Body of pancreas (tissue), 4 donors: Measurements from ENCODE around the gene BAIAP2L1.

Source experiments
- POLR2A ChIP-seq, 3 donors: fragments of 450-650 bp; IDR thresholded peaks; one replicate each; pipeline ENCODE4 v1.6.1; 2016; ENCODE audit warnings: antibody characterized with exemption in 3 of 3, mild to moderate bottlenecking in 2 of 3
- TF ChIP-seq, protein P1 (sequence below), 7 experiments: fragments of 450-650 bp in 4 of 7; fragments of 200-600 bp in 3 of 7; sonication (generic) in 3 of 7; IDR thresholded peaks; one replicate each; pipeline ENCODE4 v1.5.1; 2016 to 2019; ENCODE audit warnings: antibody characterized with exemption in 7 of 7

DNA sequence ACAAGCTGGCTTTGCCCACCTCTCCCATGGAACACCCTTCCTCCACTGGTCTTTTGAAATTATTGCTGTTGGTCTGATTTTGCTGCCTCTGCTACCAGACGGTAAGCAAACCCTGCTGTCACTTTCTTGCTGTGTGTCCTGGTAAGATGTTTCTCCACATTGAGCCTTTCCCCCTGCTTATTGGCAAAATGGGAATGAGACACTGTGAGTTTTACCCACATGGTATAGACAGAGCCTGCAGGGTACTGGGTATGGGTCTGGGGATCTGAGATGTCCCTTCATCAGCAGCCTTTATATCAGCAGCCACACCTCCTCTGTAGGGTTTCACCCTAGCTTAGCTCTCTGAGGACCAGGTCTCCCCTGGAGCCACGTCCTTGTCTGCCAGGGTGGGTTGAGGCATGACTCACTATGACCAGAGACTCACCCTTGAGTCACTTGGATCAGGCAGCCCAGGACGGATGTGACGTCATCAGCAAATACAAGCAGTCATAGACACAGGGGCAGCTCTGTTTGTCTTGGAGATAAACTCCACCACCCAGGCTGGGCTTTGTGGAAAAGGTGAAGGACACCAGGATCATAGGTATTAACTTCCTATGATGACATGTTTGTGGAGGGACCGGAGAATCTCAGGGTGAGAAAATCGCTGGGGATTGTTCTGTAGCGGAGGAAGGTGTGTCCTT is 17.9 kb upstream of the BAIAP2L1 start:
- TF ChIP-seq, protein P1, sequence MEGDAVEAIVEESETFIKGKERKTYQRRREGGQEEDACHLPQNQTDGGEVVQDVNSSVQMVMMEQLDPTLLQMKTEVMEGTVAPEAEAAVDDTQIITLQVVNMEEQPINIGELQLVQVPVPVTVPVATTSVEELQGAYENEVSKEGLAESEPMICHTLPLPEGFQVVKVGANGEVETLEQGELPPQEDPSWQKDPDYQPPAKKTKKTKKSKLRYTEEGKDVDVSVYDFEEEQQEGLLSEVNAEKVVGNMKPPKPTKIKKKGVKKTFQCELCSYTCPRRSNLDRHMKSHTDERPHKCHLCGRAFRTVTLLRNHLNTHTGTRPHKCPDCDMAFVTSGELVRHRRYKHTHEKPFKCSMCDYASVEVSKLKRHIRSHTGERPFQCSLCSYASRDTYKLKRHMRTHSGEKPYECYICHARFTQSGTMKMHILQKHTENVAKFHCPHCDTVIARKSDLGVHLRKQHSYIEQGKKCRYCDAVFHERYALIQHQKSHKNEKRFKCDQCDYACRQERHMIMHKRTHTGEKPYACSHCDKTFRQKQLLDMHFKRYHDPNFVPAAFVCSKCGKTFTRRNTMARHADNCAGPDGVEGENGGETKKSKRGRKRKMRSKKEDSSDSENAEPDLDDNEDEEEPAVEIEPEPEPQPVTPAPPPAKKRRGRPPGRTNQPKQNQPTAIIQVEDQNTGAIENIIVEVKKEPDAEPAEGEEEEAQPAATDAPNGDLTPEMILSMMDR (IDR thresholded peaks at IDR 0.05): no peak
- TF ChIP-seq POLR2A (IDR thresholded peaks at IDR 0.05): no peak
